Measurements from ENCODE around the gene EHF.
A peak's percentile ranks its signal among the peaks of the same experiment; 100 is the strongest.

Gene EHF

GRCh38 chr11:34626393-34626792 is 5.5 kb downstream of the EHF start:
- DNase-seq, result no peak

GRCh38 chr11:34627197-34627596 is 6.3 kb downstream of the EHF start:
- DNase-seq, result no peak

GRCh38 chr11:34629711-34630110 is 8.8 kb downstream of the EHF start:
- DNase-seq, result no peak

GRCh38 chr11:34630544-34630943 is 9.7 kb downstream of the EHF start:
- no peak for DNase-seq

- DNase-seq, result no peak
These were observed 10.4 kb downstream of the EHF start for GRCh38 chr11:34631297-34631696.

- no peak for DNase-seq
These were observed 10.8 kb downstream of the EHF start for GRCh38 chr11:34631737-34632104.

- no peak for DNase-seq
These were observed 11.4 kb downstream of the EHF start for GRCh38 chr11:34632105-34632791.

GRCh38 chr11:34633640-34633989 is 12.7 kb downstream of the EHF start:
- DNase-seq, result no peak

GRCh38 chr11:34633990-34634693 is 13.2 kb downstream of the EHF start:
- DNase-seq, result no peak

- no peak for DNase-seq
These were observed 13.8 kb downstream of the EHF start for GRCh38 chr11:34634694-34635062.

- no peak for DNase-seq
These were observed 15.2 kb downstream of the EHF start for GRCh38 chr11:34636127-34636526.

GRCh38 chr11:34637303-34637702 is 16.4 kb downstream of the EHF start:
- DNase-seq, result peak; percentile 48

- no peak for DNase-seq
These were observed 18.0 kb downstream of the EHF start for GRCh38 chr11:34638897-34639296.

- no peak for DNase-seq
These were observed 18.7 kb downstream of the EHF start for GRCh38 chr11:34639545-34639944.

- no peak for DNase-seq
These were observed 19.4 kb downstream of the EHF start for GRCh38 chr11:34640050-34640923.

GRCh38 chr11:34640924-34641275 is 20.0 kb downstream of the EHF start:
- DNase-seq, result no peak

GRCh38 chr11:34641456-34641855 is 20.6 kb downstream of the EHF start:
- DNase-seq, result no peak

- DNase-seq, result no peak
These were observed 21.2 kb downstream of the EHF start for GRCh38 chr11:34642001-34642554.

GRCh38 chr11:34642873-34643272 is 22.0 kb downstream of the EHF start:
- no peak for DNase-seq

- DNase-seq, result no peak
These were observed 22.4 kb downstream of the EHF start for GRCh38 chr11:34643311-34643710.

- no peak for DNase-seq
These were observed 23.0 kb downstream of the EHF start for GRCh38 chr11:34643846-34644245.

- DNase-seq, result no peak
These were observed 23.9 kb downstream of the EHF start for GRCh38 chr11:34644669-34645406.

GRCh38 chr11:34646431-34646830 is 25.5 kb downstream of the EHF start:
- no peak for DNase-seq

Data from right forelimb (tissue), 1 donor.